H1 (cell line): ENCODE data around the gene ARL5C. TPM values are rescaled to one million over a fixed set of nuclear protein-coding genes. Genes with fewer than 3 reads are reported as not detected.
"Not testable (repeated sequence)": the region's sequence is repeated elsewhere in the genome, so short reads cannot be mapped to it uniquely, and the experiment has no call there.

ENCODE experiments used
- CTCF ChIA-PET: fragments of 300-600 bp; sonication (Branson Sonifier 250); formaldehyde crosslinking; loops from one replicate; lab custom pipeline; 2021; ENCODE audit not compliant: partially characterized antibody; lab: Charles Lee
- POLR2A ChIA-PET: fragments of 300-600 bp; sonication (Branson Sonifier 250); formaldehyde crosslinking; loops from one replicate; lab custom pipeline; 2021; ENCODE audit warnings: inconsistent platforms; ENCODE audit not compliant: partially characterized antibody; lab: Charles Lee
- DNase-seq, 2 experiments: peaks; one replicate each; pipeline versions ENCODE4 v3.0.0 to v3.0.0-alpha.2; 2010 to 2022; ENCODE audit warnings: low spot score in 2 of 2, low read depth in 1 of 2, mixed read lengths in 1 of 2
- FAIRE-seq: peaks from 2 replicates; lab custom pipeline; 2011; peaks lifted over from hg19 to GRCh38; lab: Jason Lieb, UNC
- H2AFZ ChIP-seq: 2 replicates; pipeline ENCODE4 v1.8.1; 2012; ENCODE audit warnings: low read length, inconsistent platforms
- H2AK5ac ChIP-seq: 2 replicates; pipeline ENCODE4 v1.6.1; 2013; ENCODE audit warnings: low read depth, low read length
- H2BK120ac ChIP-seq: replicated peaks from 2 replicates; pipeline ENCODE3; 2013; ENCODE audit warnings: low read depth, low read length, inconsistent platforms
- H2BK12ac ChIP-seq: 2 replicates; pipeline ENCODE4 v1.6.1; 2013; ENCODE audit warnings: low read depth, low read length
- H2BK15ac ChIP-seq: 2 replicates; pipeline ENCODE4 v1.6.1; 2013; ENCODE audit warnings: low read length
- H2BK20ac ChIP-seq: 2 replicates; pipeline ENCODE4 v1.6.1; 2013; ENCODE audit warnings: low read length
- H2BK5ac ChIP-seq: 2 replicates; pipeline ENCODE4 v1.6.1; 2013; ENCODE audit warnings: low read depth, low read length
- H3K14ac ChIP-seq: 2 replicates; pipeline ENCODE4 v1.6.1; 2013; ENCODE audit warnings: inconsistent platforms; ENCODE audit not compliant: insufficient read length
- H3K18ac ChIP-seq: 2 replicates; pipeline ENCODE4 v1.6.1; 2013; ENCODE audit warnings: low read length; ENCODE audit errors: extremely low read depth
- H3K23ac ChIP-seq: 2 replicates; pipeline ENCODE4 v1.6.1; 2013; ENCODE audit warnings: inconsistent platforms; ENCODE audit not compliant: insufficient read length
- H3K23me2 ChIP-seq: 2 replicates; pipeline ENCODE4 v1.6.1; 2013; ENCODE audit warnings: low read depth, low read length
- H3K27ac ChIP-seq: 2 replicates; pipeline ENCODE4 v1.6.1; 2011; ENCODE audit warnings: low read depth, low read length, inconsistent platforms
- H3K27me3 ChIP-seq, 4 experiments: replicated peaks in 1 of 4; 1 replicate in 1 of 4; 2 replicates in 3 of 4; pipeline versions ENCODE4 v1.6.1 to v1.8.1; 2011 to 2013; ENCODE audit warnings: low read length in 3 of 4, mild to moderate bottlenecking in 3 of 4, inconsistent platforms in 2 of 4, mixed read lengths in 2 of 4, moderate library complexity in 1 of 4; ENCODE audit not compliant: control insufficient read depth in 3 of 4, insufficient read depth in 3 of 4; ENCODE audit errors: extremely low read depth in 1 of 4
- H3K36me3 ChIP-seq, 4 experiments: 2 replicates each; pipeline versions ENCODE4 v1.6.1 to v1.8.1; 2011 to 2013; ENCODE audit warnings: mild to moderate bottlenecking in 4 of 4, low read length in 3 of 4, moderate library complexity in 2 of 4, control low read depth in 1 of 4, inconsistent platforms in 1 of 4; ENCODE audit not compliant: insufficient read depth in 4 of 4, control insufficient read depth in 2 of 4
- H3K4ac ChIP-seq: replicated peaks from 2 replicates; pipeline ENCODE3; 2013; ENCODE audit warnings: low read length, low read depth, mixed read lengths, inconsistent platforms; ENCODE audit not compliant: insufficient read length
- H3K4me1 ChIP-seq, 4 experiments: replicated peaks in 1 of 4; 1 replicate in 1 of 4; 2 replicates in 3 of 4; pipeline versions ENCODE4 v1.6.1 to v1.8.1; 2011 to 2013; ENCODE audit warnings: low read length in 3 of 4, inconsistent platforms in 2 of 4, mixed read lengths in 1 of 4; ENCODE audit not compliant: insufficient read depth in 4 of 4, control insufficient read depth in 3 of 4
- H3K4me2 ChIP-seq, 2 experiments: 2 replicates each; pipeline versions ENCODE4 v1.6.1 to v1.8.1; 2011 to 2013; ENCODE audit warnings: low read depth in 2 of 2, low read length in 2 of 2, control low read depth in 1 of 2, inconsistent platforms in 1 of 2, mild to moderate bottlenecking in 1 of 2; ENCODE audit not compliant: insufficient read depth in 1 of 2
- H3K4me3 ChIP-seq, 4 experiments: fragments of 200-600, 300-600 bp in 1 of 4; sonication (generic), shearing (Covaris generic), sonication (Bioruptor Twin) in 1 of 4; 2 replicates each; pipeline versions ENCODE4 v1.5.1 to v1.8.1; 2011 to 2016; ENCODE audit warnings: low read length in 4 of 4, low read depth in 3 of 4, control low read depth in 2 of 4, inconsistent platforms in 2 of 4, mild to moderate bottlenecking in 2 of 4, mixed read lengths in 1 of 4, moderate library complexity in 1 of 4; ENCODE audit not compliant: insufficient read depth in 2 of 4; ENCODE audit errors: extremely low read depth in 1 of 4
- H3K56ac ChIP-seq: replicated peaks from 2 replicates; pipeline ENCODE3; 2013; ENCODE audit warnings: low read depth, mild to moderate bottlenecking, mixed read lengths, low read length, inconsistent platforms; ENCODE audit not compliant: insufficient read length
- H3K79me1 ChIP-seq: 2 replicates; pipeline ENCODE4 v1.6.1; 2013; ENCODE audit warnings: low read depth, low read length, control low read depth
- H3K79me2 ChIP-seq, 2 experiments: 2 replicates each; pipeline versions ENCODE4 v1.6.1 to v1.8.1; 2012 to 2013; ENCODE audit warnings: low read length in 2 of 2, mild to moderate bottlenecking in 2 of 2, inconsistent platforms in 1 of 2; ENCODE audit not compliant: insufficient read depth in 2 of 2, control insufficient read depth in 1 of 2
- H3K9ac ChIP-seq, 4 experiments: replicated peaks in 1 of 4; 1 replicate in 1 of 4; 2 replicates in 3 of 4; pipeline versions ENCODE4 v1.6.1 to v1.8.1; 2011 to 2013; ENCODE audit warnings: low read depth in 3 of 4, low read length in 3 of 4, control low read depth in 2 of 4, mild to moderate bottlenecking in 2 of 4, moderate library complexity in 2 of 4, inconsistent platforms in 1 of 4; ENCODE audit errors: extremely low read depth in 1 of 4
- H3K9me3 ChIP-seq, 2 experiments: 2 replicates each; pipeline versions ENCODE4 v1.6.1 to v1.8.1; 2012 to 2013; ENCODE audit warnings: mild to moderate bottlenecking in 2 of 2, moderate library complexity in 2 of 2, control low read depth in 1 of 2, inconsistent platforms in 1 of 2, low read depth in 1 of 2, low read length in 1 of 2, mixed read lengths in 1 of 2; ENCODE audit not compliant: insufficient read depth in 2 of 2
- H4K20me1 ChIP-seq, 2 experiments: replicated peaks in 1 of 2; 2 replicates each; pipeline versions ENCODE3 to v1.8.1; 2011 to 2013; ENCODE audit warnings: inconsistent platforms in 2 of 2, low read length in 2 of 2, mild to moderate bottlenecking in 1 of 2; ENCODE audit not compliant: insufficient read depth in 2 of 2, control insufficient read depth in 1 of 2
- H4K5ac ChIP-seq: 2 replicates; pipeline ENCODE4 v1.6.1; 2013; ENCODE audit warnings: low read length, low read depth, mixed read lengths, inconsistent platforms; ENCODE audit not compliant: insufficient read length
- H4K8ac ChIP-seq: 2 replicates; pipeline ENCODE4 v1.8.0; 2013; ENCODE audit warnings: mild to moderate bottlenecking, moderate library complexity, low read length, inconsistent platforms; ENCODE audit not compliant: insufficient read depth; ENCODE audit errors: extremely low read depth
- H4K91ac ChIP-seq: replicated peaks from 2 replicates; pipeline ENCODE3; 2013; ENCODE audit warnings: low read length, mixed read lengths, inconsistent platforms; ENCODE audit not compliant: insufficient read length
- WGBS, 2 experiments: shearing (Covaris generic) in 1 of 2; methylation state at CpG; one replicate each; pipeline versions ENCODE4 v1.1.6 to v1.1.7; 2013 to 2015; ENCODE audit warnings: low lambda C conversion rate in 2 of 2, mixed read lengths in 2 of 2, inconsistent platforms in 1 of 2, low coverage in 1 of 2, missing lambda C conversion rate in 1 of 2; ENCODE audit not compliant: insufficient replicate concordance in 2 of 2, insufficient coverage in 1 of 2, insufficient read length in 1 of 2; ENCODE audit errors: extremely low coverage in 1 of 2, missing lambda C conversion rate in 1 of 2; 5-methylcytosine and 5-hydroxymethylcytosine counted together
- polyA plus RNA-seq, 7 experiments: library from polyadenylated mRNA; depleted of rRNA in 3 of 7; stranded (reverse) in 5 of 7; unstranded in 2 of 7; fragments of >200 nt in 5 of 7; fragments of 200-250 nt in 2 of 7; gene quantifications; 1 replicate in 5 of 7; 2 replicates in 1 of 7; 4 replicates in 1 of 7; pipeline versions ENCODE4 v1.2.1 to v1.2.3, GENCODE V29; 2011 to 2013; ENCODE audit warnings: missing spikeins in 2 of 7, mixed read lengths in 2 of 7
- total RNA-seq: library from RNA; stranded (reverse); fragmentation: NEBNext Ultra II Directional; extraction: Animal tissue kit (Norgen Biotek cat#: 25700); gene quantifications from 2 replicates; pipeline ENCODE4 v1.2.1, GENCODE V29; 2021

The ARL5C gene
- total and polyA plus RNA-seq, 2 of the 8 experiments (the other 6 are each of a cell fraction or from before 2014, with no cell fraction given), result not detected

GRCh38 chr17:39168503-39168902 is 2.5 kb upstream of the ARL5C start:
- Histone ChIP-seq H3K23me2 (peaks cover 12% of the 10 kb centered on the region; the same call in 1 of the 2 replicates), H3K27me3 (peaks cover 14 to 31% (median 25%) of the 10 kb centered on the region in 4 experiments)
- FAIRE-seq, H3K4me1 ChIP-seq, H2BK20ac ChIP-seq, H3K36me3 ChIP-seq, H2BK12ac ChIP-seq, H2AK5ac ChIP-seq, H3K4me3 ChIP-seq, H3K79me2 ChIP-seq, H2BK15ac ChIP-seq, H4K5ac ChIP-seq, H3K4ac ChIP-seq, H3K14ac ChIP-seq, H3K79me1 ChIP-seq, H3K9ac ChIP-seq, H4K91ac ChIP-seq, H2AFZ ChIP-seq, H4K20me1 ChIP-seq, H3K18ac ChIP-seq, H4K8ac ChIP-seq, H3K9me3 ChIP-seq, H3K27ac ChIP-seq, H3K4me2 ChIP-seq, H2BK120ac ChIP-seq, H3K56ac ChIP-seq, H2BK5ac ChIP-seq, DNase-seq, H3K23ac ChIP-seq: not testable (repeated sequence)
- POLR2A ChIA-PET, result interaction anchor here (0.6 to 0.9 kb wide), 2 partner anchors 34 to 322 kb away, joined by 3 read pairs; no protein-coding TSS in a partner anchor
- 87% methylated on average over 10 of the region's 10 CpGs; no CpG with 5 or more reads in 1 of the 2 experiments for WGBS, 2 experiments
- CTCF ChIA-PET, result interaction anchor here (1.2 to 7.4 kb wide), 9 partner anchors 10 to 186 kb away, joined by 3 to 63 read pairs (median 7); partner anchors contain the start of gene PLXDC1
